Measurements from ENCODE around the gene CCDC85B.

CCDC85B gene

DNA sequence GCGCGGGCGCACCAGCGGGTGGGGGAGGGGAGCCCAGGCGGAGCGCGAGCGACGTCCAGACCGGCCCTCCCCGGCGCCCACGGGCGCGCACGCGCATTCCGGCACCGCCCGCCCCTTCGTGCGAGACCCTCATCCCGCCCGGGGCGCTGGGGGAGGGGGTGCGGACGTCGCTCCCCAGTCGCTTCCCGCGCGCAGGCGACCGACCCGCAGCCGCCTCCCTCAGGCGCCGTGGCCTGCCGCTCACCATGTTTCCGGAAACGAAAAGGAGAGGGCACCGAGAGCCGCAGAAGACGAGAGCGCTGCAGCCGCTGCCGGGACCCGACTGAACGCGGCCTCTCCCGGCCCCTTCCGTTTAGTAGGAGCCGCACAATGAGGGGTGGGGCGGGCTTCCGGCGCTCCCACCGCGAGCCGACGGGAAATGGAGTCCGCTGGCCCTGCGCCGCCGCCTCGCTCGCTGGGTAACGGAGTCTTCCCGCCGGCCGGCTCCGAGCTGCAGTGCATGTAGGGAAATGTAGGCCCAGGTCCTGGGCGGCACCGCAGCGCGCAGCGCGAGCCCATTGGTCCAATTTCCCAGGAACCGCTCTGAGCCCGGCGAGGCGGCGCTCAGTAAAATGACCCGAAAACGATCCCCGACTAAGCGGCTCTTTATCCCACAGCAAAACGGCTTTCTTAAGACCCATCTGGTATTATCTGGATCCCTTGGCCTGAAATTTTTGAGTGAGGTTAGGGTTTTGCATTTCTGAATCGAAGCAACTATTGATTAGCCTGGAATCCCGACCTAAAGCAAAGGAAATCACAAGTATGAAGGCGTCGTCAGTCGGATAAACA lies 32.4 kb upstream of the CCDC85B start, which contains the start of gene CFL1:
TSS of gene CFL1 (minus strand) at position 328 of the 828 bp plus-strand sequence. CDS start at position 247, 81 bp downstream.
- peak; percentile 96 to 99 for DNase-seq

DNA sequence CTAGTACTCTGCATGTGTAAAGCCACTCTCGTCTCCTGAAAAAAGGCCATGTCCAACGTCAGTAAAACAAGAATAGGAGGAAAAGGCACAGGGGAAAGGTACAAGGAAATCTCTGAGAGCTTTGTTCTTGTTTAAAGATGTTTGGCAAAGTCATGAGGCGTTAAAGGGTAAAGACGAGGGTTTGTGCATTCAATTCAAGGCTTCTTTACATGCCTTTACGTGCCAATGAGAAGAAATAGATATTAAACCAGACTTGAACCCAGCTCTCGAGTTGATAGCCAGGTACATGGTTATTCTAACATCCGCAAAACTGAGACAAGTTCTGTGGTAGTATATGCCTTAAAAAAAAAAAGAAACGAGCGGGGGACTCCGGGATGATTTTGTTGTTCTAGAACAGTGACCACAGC lies 31.8 kb upstream of the CCDC85B start:
- no peak for DNase-seq

DNA sequence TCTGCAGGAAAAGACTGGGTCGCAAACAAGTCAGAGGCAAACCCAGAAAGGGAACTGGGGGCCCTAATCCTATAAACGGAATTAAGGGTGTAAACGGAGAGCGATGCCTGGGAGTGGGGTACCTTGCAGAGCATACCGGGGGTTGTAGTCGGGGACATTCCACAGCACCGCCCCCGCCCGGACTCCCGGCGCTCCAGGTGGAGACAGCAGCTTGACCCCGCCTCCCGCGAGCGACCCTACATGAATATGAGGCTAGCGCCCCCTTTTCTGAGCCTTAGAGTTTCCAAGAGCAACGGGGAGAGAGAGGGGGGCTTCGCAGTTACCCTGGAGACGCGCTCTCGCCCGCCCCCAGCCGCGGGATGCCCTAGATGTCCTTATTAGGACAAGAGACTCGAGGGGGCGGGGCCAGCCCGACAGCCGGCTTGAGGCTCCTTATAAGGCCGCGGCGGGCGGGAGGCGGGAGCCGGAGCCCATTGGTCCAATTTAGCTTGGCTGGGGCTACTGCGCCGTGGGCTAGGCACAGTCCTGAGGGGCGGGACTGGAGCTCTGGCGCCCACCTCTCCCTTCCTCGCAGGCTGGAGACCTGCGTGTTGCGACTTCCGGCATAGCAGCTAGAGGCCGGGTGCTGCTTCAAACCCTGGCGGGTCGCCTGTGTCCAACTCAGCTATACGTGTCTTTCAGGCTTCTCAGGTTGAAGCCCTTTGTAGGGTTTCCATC lies 31.2 kb upstream of the CCDC85B start:
- DNase-seq: peak; percentile 99

DNA sequence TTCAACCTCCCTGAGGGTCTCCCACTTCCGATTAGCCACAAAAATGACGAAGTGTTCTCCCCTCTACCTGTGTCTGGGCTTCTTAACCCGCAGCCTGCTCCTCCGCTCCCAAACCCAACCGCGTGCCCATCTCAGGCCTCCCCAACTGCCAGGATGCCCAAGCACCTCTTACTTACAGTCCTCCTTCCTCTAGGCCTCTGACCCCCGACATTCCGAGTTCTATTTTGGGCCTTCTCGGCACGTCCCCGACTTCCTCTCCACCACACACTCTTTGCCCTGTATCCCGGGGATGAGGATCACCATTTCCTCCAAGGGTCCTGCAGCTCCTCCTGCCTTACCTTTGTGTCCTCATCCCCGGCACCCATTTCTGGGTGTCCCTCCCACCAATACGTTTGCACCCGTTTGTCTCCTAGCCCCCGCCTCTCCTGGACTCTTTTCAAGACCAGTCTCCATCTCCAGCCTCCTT lies 30.6 kb upstream of the CCDC85B start:
- DNase-seq: peak in 1 of 2 experiments; percentile 90

DNA sequence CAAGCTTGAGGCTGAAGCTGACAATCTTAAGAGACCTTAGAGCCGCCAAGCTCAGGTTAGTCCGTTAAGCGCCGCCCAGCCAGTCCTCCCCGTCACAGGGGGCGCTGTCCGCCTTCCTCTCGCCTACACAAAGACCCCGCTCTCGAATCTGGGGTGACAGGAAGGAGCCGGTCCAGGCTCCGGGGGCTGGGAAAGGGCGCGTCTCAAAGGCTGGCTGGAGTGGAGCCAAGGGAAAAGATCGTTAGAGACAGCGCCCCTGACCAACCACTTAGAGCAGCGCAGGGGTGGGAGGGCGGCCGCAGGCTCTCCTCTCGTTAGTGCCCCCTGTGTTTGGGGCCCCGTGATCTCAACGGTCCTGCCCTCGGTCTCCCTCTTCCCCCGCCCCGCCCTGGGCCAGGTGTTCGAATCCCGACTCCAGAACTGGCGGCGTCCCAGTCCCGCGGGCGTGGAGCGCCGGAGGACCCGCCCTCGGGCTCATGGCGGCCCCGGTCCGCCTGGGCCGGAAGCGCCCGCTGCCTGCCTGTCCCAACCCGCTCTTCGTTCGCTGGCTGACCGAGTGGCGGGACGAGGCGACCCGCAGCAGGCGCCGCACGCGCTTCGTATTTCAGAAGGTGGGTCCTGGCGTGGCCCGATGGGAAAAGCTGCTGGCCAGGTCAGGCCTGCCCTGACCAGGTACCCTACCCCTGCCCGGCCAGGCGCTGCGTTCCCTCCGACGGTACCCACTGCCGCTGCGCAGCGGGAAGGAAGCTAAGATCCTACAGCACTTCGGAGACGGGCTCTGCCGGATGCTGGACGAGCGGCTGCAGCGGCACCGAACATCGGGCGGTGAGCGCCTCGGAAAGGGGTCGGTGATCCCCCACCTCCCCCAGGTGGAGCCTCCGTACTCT lies 30.0 kb upstream of the CCDC85B start, which contains the start of gene MUS81:
TSS of gene MUS81 (plus strand) at position 156 of the 887 bp plus-strand sequence. CDS start at position 477, 321 bp downstream.
- DNase-seq: peak; percentile 95 to 98

DNA sequence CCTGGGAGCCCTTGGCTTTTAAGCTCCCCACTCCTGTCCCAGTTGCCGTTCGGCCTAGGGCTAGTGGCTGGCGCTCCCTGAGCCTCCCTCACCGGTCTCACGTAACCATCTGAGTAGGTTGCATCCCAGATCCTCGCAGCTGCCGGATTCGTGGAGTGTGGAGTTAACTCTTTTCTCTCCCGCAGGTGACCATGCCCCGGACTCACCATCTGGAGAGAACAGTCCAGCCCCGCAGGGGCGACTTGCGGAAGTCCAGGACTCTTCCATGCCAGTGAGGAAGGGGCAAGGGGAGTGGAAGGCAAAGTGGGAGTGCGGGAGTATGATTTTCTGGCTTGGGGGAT lies 29.3 kb upstream of the CCDC85B start:
- no peak for DNase-seq

DNA sequence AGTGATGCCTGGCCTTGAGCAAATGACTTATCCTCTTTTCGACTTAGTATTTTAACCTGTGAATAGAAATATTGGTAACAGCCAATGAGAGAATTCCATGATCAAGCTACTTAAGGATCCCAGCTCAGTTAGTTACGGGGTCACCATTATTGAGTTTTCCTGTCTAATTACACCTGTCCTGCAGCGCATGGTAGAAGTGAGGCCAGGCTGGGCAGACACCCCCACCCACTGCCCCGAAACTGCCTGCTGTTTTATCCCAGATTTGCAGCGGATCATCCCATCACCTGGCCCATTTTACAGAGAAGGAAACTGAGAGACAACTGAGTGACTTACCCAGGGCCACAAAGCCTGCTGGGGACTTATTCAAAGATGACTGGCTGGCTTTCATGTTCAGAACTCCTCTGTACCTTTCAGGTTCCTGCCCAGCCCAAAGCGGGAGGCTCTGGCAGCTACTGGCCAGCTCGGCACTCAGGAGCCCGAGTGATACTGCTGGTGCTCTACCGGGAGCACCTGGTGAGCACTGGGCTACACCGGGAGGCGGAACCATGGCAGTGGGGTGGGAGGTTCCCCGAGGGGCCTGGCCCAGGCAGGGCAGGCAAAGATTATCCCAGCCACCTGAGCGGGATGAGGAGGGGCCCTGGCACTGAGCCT lies 28.8 kb upstream of the CCDC85B start:
- DNase-seq: no peak

DNA sequence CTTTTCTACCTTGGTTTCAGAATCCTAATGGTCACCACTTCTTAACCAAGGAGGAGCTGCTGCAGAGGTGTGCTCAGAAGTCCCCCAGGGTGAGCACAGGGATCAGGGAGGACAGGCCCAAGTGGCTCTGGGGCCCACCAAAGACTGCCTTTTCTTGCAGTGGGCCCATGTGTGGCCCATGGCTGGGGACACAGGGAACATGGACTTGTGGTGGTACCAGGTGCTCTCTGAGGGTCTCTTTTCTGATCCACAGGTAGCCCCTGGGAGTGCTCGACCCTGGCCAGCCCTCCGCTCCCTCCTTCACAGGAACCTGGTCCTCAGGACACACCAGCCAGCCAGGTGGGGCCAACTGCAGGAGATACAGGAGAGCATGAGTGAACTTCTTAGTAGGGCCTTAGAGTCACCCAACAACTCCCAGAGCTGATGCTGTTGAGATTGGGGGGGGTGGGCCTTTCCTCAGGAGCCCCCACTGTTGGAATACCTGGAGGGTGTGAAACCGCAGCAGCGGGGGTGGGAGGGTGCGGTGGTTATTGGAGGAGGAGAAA lies 28.2 kb upstream of the CCDC85B start:
- DNase-seq: no peak

DNA sequence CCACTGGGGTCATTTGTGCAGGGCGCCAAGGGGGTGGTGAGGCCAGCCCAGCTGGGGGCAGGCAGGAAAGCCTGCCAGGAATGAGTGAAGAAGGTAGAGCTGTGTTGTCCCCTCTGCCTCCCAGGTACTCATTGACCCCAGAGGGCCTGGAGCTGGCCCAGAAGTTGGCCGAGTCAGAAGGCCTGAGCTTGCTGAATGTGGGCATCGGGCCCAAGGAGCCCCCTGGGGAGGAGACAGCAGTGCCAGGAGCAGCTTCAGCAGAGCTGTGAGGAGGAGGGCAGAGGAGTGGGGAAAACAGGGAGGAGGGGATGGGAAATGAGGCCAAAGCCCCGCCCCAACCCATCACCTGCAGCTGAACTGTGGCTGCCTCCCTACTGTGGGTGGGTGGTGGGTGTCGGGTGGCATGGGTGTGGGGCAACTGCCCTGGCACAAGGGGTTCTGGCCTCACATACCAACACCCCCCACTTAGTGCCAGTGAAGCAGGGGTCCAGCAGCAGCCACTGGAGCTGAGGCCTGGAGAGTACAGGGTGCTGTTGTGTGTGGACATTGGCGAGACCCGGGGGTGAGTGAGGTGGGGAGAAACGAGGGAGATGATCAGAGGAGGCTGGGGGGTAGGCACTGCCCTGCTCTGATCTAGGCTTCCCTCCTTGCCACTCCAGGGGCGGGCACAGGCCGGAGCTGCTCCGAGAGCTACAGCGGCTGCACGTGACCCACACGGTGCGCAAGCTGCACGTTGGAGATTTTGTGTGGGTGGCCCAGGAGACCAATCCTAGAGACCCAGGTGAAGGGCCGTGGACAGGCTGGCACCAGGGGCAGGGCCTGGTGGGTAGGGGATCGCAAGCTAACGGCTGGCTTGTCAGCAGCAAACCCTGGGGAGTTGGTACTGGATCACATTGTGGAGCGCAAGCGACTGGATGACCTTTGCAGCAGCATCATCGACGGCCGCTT lies 27.3 kb upstream of the CCDC85B start:
- DNase-seq: peak in 1 of 2 experiments; percentile 29

DNA sequence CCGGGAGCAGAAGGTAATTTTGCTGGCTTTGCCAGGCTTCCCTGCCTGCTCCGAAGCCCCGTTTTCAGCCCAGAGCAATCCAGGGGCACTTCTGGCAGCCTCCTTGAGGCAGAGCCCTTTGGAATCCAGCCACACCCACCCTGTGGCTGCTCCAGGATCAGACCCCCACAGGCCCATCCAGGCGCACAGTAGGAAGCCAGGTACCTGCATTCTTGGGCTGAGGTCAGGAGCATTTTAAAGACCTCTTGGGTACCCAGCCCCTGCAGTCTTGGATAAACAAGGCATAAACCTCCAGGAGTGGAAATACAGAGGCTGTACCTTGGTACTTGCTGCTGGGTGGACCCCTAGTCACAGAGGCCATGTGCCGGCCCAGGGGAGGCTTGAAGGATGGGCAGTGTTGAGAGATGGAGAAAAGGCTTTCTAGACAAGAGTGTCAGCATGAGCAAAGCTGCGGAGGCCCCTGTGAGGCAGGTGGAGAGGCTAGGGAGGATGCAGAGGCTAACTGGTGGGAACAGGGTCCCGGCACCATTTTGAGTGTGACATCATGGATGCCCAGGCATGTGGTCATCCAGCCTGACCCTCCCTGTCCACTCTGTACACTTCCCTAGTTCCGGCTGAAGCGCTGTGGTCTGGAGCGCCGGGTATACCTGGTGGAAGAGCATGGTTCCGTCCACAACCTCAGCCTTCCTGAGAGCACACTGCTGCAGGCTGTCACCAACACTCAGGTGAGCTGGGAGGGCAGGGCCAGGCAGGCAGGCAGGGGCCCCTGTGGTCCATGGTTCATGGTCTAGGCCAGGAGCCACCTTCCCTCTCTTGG lies 26.4 kb upstream of the CCDC85B start:
- DNase-seq: no peak

DNA sequence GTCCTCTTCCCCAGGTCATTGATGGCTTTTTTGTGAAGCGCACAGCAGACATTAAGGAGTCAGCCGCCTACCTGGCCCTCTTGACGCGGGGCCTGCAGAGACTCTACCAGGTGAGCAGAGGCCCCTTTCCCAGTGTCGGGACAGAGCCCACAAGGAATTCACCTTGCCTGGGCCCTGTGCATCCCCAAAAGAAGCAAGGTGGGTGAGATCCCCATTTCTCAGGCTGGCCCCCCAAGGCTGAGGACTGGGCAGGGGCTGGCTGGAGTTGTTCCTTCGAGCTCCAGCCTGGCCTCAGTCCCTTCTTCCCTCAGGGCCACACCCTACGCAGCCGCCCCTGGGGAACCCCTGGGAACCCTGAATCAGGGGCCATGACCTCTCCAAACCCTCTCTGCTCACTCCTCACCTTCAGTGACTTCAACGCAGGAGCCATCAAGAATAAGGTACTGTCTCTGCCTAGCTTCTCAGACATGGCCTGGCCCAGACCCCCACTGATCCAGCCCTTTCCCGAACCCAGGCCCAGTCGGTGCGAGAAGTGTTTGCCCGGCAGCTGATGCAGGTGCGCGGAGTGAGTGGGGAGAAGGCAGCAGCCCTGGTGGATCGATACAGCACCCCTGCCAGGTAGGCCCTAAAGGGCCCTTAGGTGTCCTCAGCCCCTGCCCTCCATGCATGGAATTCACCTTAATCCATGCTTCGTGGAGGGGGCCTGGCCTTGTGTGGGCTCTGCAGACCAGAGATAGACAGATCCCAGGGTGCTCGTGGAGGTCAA lies 25.6 kb upstream of the CCDC85B start:
- DNase-seq: no peak

DNA sequence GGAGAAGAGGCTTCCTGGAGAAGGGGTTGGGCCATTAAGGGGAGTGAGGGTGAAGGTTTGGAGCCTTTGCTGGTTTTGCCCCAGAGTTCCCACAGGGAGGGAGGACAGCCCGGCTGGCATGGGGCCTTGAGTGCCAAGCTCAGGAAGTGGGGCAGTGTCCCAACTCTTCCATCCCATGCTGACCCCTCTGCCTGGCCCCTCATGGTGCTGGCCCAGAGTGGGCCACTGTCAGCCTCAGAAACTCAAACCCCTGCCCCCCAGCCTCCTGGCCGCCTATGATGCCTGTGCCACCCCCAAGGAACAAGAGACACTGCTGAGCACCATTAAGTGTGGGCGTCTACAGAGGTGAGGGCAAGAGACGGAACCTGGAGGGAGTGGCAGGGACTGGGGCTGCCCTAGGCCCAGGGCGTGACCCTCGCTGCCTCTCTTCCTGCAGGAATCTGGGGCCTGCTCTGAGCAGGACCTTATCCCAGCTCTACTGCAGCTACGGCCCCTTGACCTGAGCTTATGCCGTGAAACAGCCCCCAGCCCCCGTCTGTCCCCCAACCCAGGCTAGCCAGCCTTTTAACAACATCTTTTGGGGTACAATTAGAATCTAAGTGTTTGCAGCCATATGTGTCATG lies 24.8 kb upstream of the CCDC85B start:
- no peak for DNase-seq

DNA sequence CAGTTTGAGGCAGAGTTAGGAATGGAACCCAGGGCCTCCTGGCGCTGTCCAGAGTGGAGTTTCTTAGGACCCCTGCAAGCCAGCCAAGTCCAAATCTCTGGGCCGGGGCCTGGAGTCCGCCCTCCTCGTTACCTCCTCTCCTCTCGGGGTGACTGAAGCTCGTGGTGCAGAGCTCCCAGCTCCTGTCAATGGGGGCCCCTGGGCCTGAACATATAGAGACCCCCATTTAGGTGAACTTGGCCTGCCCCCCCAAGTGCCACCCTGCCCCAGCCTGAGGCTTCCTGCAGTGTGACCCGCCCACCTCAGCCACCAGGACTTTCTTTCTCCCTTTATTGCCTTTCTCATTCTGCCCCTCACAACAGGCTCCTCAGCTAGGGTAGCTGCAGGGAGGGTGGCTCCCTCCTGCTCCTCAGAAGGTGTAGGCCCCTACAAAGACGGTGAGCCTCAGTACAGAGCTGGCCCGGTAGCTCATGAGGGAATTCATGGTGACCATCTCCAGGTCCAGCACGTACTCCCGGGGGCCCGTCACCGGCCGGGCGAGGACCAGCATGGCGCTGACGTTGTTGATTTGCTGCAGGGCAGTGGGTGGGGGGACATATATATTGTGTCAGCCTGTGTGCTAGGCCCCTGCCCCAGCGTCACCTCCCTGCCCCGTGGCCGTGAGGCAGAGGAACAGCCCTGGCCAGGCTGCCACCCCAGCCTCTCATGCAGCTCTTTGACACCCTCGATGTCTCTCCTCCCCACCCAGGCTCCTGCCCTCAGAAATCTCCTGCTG lies 23.8 kb upstream of the CCDC85B start:
- DNase-seq: no peak

DNA sequence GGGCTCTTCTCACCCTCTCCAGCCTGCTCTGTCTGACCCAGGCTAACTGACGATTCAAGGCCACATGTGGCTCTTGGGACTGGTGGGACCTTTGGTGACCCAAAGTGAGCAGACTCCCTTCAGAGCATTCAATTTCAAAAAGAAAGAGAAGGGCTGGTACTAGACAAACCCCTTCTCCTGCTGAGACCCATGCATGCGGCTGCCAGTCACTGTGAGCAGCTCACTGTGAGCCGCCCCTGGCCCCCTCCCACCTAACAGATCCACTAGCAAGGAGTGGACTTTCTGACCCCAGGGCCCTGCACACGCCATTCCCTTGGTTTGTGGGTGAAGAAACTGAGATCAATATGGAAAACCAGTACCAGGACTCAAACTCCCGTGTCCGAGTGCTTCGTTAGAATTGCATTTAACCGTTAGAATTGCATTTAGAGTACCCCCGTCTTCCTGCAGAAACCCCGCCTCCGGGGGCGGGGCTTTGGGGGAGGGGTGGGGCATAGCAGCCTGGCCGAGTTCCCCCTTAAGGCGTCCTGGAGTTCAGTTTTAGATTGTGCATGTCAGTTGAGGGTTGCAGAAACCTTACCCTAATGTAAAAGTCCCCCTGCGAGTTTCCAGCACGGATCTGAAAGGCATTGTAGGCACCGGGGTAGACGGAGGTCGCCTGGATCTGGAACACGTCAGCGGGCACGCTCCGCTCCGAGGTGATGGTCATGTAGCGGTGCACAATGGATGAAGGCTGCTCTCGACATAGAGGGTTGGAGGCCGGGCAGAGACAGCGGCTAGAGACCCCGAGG lies 23.0 kb upstream of the CCDC85B start:
- DNase-seq: no peak

DNA sequence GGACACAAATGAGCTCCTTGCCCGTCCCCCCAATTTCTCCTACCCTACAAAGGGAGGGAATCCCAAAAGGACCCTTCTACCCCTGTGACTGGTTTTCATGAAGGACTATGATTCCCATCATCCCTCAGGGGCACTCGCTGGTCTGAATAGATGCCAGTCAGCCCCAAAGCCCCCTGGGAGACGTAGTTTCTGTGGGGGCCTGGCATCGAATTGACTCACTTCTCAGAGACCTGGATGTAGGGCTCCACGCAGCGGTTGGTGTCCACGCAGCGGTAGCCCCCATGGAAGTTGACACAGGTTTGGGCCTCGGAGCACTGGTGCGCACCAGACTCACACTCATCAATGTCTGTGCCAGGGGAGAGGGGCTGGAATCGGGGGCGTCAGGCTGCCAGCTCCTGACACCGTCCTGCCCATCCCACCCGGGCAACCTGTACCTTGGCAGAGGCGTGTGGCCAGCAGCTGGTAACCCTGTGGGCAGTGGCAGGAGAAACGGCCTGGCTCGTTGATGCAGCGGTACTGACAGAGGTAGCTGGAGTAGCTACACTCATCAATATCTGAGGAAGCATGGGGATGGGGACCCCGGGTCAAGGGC lies 22.3 kb upstream of the CCDC85B start:
- DNase-seq: peak in 1 of 2 experiments; percentile 29

DNA sequence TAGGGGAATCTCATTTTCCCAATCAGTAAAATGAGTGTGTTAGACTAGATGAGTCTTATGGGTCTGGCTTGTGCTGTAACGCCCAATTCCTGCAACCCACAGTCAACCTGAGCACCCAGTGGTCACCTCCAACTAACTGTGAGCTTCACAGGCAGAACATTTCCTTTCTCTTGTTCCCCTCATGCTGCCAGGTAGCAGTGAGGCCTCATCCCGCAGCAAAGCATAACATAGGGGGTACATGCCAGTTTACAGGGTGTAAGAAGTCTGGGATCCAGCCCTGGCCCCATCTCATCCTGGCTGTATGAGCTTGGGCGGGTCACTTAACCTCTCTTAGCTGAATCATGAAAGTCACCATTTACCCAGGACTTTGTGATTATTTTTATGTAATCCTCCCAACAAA lies 21.6 kb upstream of the CCDC85B start:
- no peak for DNase-seq

Measured in NCI-H446 (cell line).